HEK293 (cell line): Measurements from ENCODE around the gene ADSS1.

Source experiments
- CTCF ChIA-PET: fragments of 350-600 bp; formaldehyde crosslinking; extraction: SDS; loops from one replicate; lab custom pipeline; 2021; ENCODE audit warnings: antibody characterized with exemption; lab: Yijun Ruan, JAX
- POLR2A ChIA-PET: fragments of 300-600 bp; formaldehyde crosslinking; extraction: SDS; loops from one replicate; lab custom pipeline; 2020; ENCODE audit warnings: antibody characterized with exemption, inconsistent platforms; lab: Yijun Ruan, JAX
- H3K27ac ChIP-seq: fragments of 200-500 bp; sonication (Bioruptor generic); 2 replicates; pipeline ENCODE4 v1.5.1; 2014; ENCODE audit warnings: low read depth, low read length, control low read depth, inconsistent platforms; ENCODE audit errors: extremely low read depth
- H3K36me3 ChIP-seq, 2 experiments: fragments of 200-500 bp in 1 of 2; sonication (Bioruptor generic) in 1 of 2; 1 replicate in 1 of 2; 2 replicates in 1 of 2; pipeline ENCODE4 v1.5.1; 2014 to 2017; ENCODE audit warnings: inconsistent platforms in 2 of 2, low read length in 2 of 2; ENCODE audit not compliant: control insufficient read depth in 2 of 2, insufficient read depth in 1 of 2
- H3K4me1 ChIP-seq: fragments of 200-500 bp; sonication (Bioruptor generic); 2 replicates; pipeline ENCODE4 v1.5.1; 2014; ENCODE audit warnings: mild to moderate bottlenecking, low read length, inconsistent platforms; ENCODE audit not compliant: control insufficient read depth, insufficient read depth
- H3K4me3 ChIP-seq: 2 replicates; pipeline ENCODE4 v1.5.1; 2011; ENCODE audit warnings: low read depth, mild to moderate bottlenecking, control low read depth, low read length, moderate library complexity
- H3K9me3 ChIP-seq: fragments of 200-500 bp; sonication (Bioruptor generic); 2 replicates; pipeline ENCODE4 v1.5.1; 2014; ENCODE audit warnings: low read depth, low read length, inconsistent platforms; ENCODE audit not compliant: control insufficient read depth, insufficient read depth
- EGR2 ChIP-seq: fragments of 450-650 bp; formaldehyde crosslinking; IDR thresholded peaks from 2 replicates; pipeline ENCODE4 v1.5.1; 2016; ENCODE audit warnings: low read depth, missing biosample characterization, missing genetic modification characterization
- KLF1 ChIP-seq: fragments of 450-650 bp; formaldehyde crosslinking; IDR thresholded peaks from 2 replicates; pipeline ENCODE4 v1.5.1; 2016; ENCODE audit warnings: missing biosample characterization, missing genetic modification characterization
- KLF10 ChIP-seq: fragments of 450-650 bp; IDR thresholded peaks from 2 replicates; pipeline ENCODE4 v1.5.1; 2018; ENCODE audit warnings: missing biosample characterization, mild to moderate bottlenecking, missing genetic modification characterization
- KLF16 ChIP-seq: fragments of 450-650 bp; formaldehyde crosslinking; IDR thresholded peaks from 2 replicates; pipeline ENCODE4 v1.5.1; 2017; ENCODE audit warnings: missing biosample characterization, missing genetic modification characterization
- KLF17 ChIP-seq: fragments of 450-650 bp; formaldehyde crosslinking; IDR thresholded peaks from 2 replicates; pipeline ENCODE4 v1.5.1; 2016; ENCODE audit warnings: missing biosample characterization, missing genetic modification characterization
- PBX3 ChIP-seq: sonication (generic); formaldehyde crosslinking; IDR thresholded peaks from 2 replicates; pipeline ENCODE4 v1.8.1; 2022; ENCODE audit warnings: mild to moderate bottlenecking, moderate library complexity, missing genetic modification reagents
- RBAK ChIP-seq: fragments of 450-650 bp; formaldehyde crosslinking; IDR thresholded peaks from 2 replicates; pipeline ENCODE4 v1.5.1; 2016; ENCODE audit warnings: missing biosample characterization, missing genetic modification characterization
- ZIC2 ChIP-seq: fragments of 450-650 bp; formaldehyde crosslinking; IDR thresholded peaks from 2 replicates; pipeline ENCODE4 v1.5.1; 2016; ENCODE audit warnings: missing biosample characterization, missing genetic modification characterization
- ZNF16 ChIP-seq: fragments of 450-650 bp; formaldehyde crosslinking; IDR thresholded peaks from 2 replicates; pipeline ENCODE4 v1.5.1; 2016; ENCODE audit warnings: low read depth, missing biosample characterization, missing genetic modification characterization
- ZNF2 ChIP-seq: fragments of 450-650 bp; formaldehyde crosslinking; IDR thresholded peaks from 2 replicates; pipeline ENCODE4 v1.5.1; 2016; ENCODE audit warnings: missing biosample characterization, missing genetic modification characterization
- ZNF23 ChIP-seq: fragments of 450-650 bp; formaldehyde crosslinking; IDR thresholded peaks from 2 replicates; pipeline ENCODE4 v1.5.1; 2016; ENCODE audit warnings: missing biosample characterization, missing genetic modification characterization, borderline replicate concordance
- ZNF341 ChIP-seq: fragments of 450-650 bp; formaldehyde crosslinking; IDR thresholded peaks from 2 replicates; pipeline ENCODE4; 2016; ENCODE audit warnings: low read depth, missing biosample characterization, missing genetic modification characterization
- ZNF48 ChIP-seq: fragments of 450-650 bp; formaldehyde crosslinking; IDR thresholded peaks from 2 replicates; pipeline ENCODE4 v1.5.1; 2016; ENCODE audit warnings: missing biosample characterization, missing genetic modification characterization
- ZNF639 ChIP-seq: fragments of 450-650 bp; formaldehyde crosslinking; IDR thresholded peaks from 2 replicates; pipeline ENCODE4 v1.5.1; 2016; ENCODE audit warnings: missing biosample characterization, missing genetic modification characterization

Gene ADSS1

GRCh38 chr14:104731320-104732294 is 7.6 kb downstream of the ADSS1 start (continued):
- TF ChIP-seq KLF16 (tag by site-specific recombination) = no peak

GRCh38 chr14:104732355-104732804 is 8.4 kb downstream of the ADSS1 start:
- Histone ChIP-seq H3K4me3 (no peak overlapping the region), H3K9me3 (no peaks in the 10 kb centered on the region), H3K27ac (no peak overlapping the region), H3K36me3 (no peaks in the 10 kb centered on the region), H3K4me1 (no peaks in the 10 kb centered on the region)
- peak; percentile 50 for TF ChIP-seq KLF1
- TF ChIP-seq RBAK = no peak
- TF ChIP-seq KLF17 (tag by site-specific recombination) = no peak
- no peak for TF ChIP-seq ZNF341 (tag by site-specific recombination)
- POLR2A ChIA-PET = no interaction called here
- CTCF ChIA-PET = no interaction called here

- Histone ChIP-seq H3K9me3 (no peaks in the 10 kb centered on the region), H3K27ac (no peak overlapping the region), H3K4me3 (no peak overlapping the region), H3K4me1 (no peaks in the 10 kb centered on the region)
- POLR2A ChIA-PET = no interaction called here
- no peak for TF ChIP-seq ZNF2 (tag by site-specific recombination)
- peak; percentile 13; the same call in 1 of the 2 replicates for TF ChIP-seq EGR2 (tag by site-specific recombination)
- TF ChIP-seq, all 188 proteins: peak for 1
- no peaks in the 10 kb centered on the region for H3K36me3 ChIP-seq
- CTCF ChIA-PET = interaction anchor here (1.0 kb wide), 1 partner anchor 24 kb away, joined by 4 read pairs; no protein-coding TSS in a partner anchor
Measured at GRCh38 chr14:104732931-104733681, 9.1 kb downstream of the ADSS1 start.

- no peaks in the 10 kb centered on the region for H3K9me3 ChIP-seq
- H3K4me1 ChIP-seq = no peaks in the 10 kb centered on the region
- no peak overlapping the region for H3K27ac ChIP-seq
- no peak for TF ChIP-seq ZNF48 (tag by site-specific recombination)
- peak; percentile 45; the same call in 1 of the 2 replicates for TF ChIP-seq ZIC2 (tag by site-specific recombination)
- POLR2A ChIA-PET = interaction anchor here (1.0 kb wide), 1 partner anchor 18 kb away, joined by 3 read pairs; the partner anchor contains the start of gene SIVA1
- CTCF ChIA-PET = interaction anchor here (0.6 to 1.0 kb wide), 2 partner anchors 25 to 637 kb away, joined by 4 to 6 read pairs; no protein-coding TSS in a partner anchor
- H3K4me3 ChIP-seq = no peak overlapping the region
- H3K36me3 ChIP-seq = no peaks in the 10 kb centered on the region
Measured at GRCh38 chr14:104734051-104734587, 10.1 kb downstream of the ADSS1 start.

GRCh38 chr14:104734601-104734990 is 10.6 kb downstream of the ADSS1 start:
- Histone ChIP-seq H3K9me3 (no peaks in the 10 kb centered on the region), H3K27ac (no peak overlapping the region)
- TF ChIP-seq KLF10 (tag by site-specific recombination) (no peak), PBX3 (CRISPR knock-in tag) (no peak), ZNF639 (tag by site-specific recombination) (no peak), ZNF23 (tag by site-specific recombination) (no peak), ZNF16 (tag by site-specific recombination) (no peak)
- TF ChIP-seq, all 188 proteins: peak for 0
- CTCF ChIA-PET = interaction anchor here (0.6 kb wide), 1 partner anchor 637 kb away, joined by 6 read pairs; no protein-coding TSS in a partner anchor
- Histone ChIP-seq H3K36me3 (no peaks in the 10 kb centered on the region), H3K4me3 (no peak overlapping the region), H3K4me1 (no peaks in the 10 kb centered on the region)
- POLR2A ChIA-PET = interaction anchor here (1.0 kb wide), 1 partner anchor 18 kb away, joined by 3 read pairs; the partner anchor contains the start of gene SIVA1
